ENCODE measurements around the gene RPL36. TPM values are rescaled to one million over a fixed set of nuclear protein-coding genes. Genes with fewer than 3 reads are reported as not detected.
A peak's percentile ranks its signal among the peaks of the same experiment; 100 is the strongest.

The RPL36 gene
- polyA plus RNA-seq, 2 of the 4 experiments (the other 2 are of a cell fraction) = 368 to 1,385 TPM

DNA sequence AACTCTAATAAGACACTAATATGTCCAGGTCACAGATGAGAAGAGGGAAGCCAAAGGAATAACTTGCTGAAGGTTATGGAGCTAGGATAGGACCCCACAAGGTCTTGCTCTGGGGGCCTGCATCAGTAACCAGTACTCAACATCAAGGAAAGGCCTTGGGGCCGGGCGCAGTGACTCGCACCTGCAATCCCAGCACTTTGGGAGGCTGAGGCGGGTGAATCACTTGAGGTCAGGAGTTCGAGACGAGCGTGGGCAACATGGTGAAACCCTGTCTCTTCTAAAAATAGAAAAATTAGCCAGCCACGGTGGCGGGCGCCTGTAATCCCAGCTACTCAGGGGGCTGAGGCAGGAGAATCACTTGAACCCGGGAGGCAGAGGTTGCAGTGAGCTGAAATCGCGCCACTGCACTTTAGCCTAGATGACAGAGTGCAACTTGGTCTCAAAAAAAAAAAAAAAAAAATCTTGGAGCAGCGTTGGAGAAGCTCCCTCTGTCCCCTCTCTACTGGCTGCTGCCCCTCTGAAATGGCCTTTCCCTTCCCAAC lies 28.0 kb downstream of the RPL36 start (continued):
- TF ChIP-seq ZNF302 (CRISPR knock-in tag; IDR thresholded peaks at IDR 0.05) (no peak), TP53 (CRISPR knock-in tag; IDR thresholded peaks at IDR 0.05) (no peak), GATA3 (IDR thresholded peaks at IDR 0.05; ENCODE audit: borderline replicate concordance) (no peak)

DNA sequence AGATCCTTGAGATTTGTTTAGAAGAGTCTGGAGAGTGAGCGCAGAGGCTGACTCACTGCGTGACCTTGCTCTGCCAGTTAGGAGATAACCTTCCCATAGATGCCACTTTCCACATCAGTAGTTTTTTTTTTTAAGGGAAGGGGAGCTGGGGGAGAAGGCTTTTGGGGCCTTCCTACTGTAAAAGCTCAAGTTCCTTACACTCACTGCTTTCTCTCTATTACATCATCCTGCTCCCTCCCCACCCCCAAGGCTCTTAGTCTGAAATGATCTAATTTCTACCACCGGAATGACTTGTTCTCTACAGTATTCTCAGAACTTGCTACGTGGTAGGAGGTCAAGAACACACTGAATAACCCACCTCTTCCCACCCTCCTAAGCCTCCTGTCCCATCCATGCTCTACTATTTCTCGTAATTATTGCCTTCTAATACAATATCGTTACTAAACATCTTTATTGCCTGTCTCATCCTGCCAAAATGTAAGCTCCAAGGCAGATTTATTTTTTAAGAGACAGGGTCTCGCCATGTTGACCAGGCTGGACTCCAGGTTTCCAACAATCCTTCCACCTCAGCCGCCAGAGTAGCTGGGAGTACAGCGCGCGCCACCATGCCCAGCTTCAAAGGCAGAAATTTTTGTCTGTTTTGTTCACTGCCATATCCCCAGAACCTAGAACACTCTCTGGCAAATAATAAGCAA lies 28.6 kb downstream of the RPL36 start:
- Histone ChIP-seq H3K4me3 (peak overlapping the region; percentile 100), H3K4me2 (peak overlapping the region; percentile 92), H3K9me3 (no peaks in the 10 kb centered on the region), H3K4me1 (peaks cover 11% of the 10 kb centered on the region; the same call in 2 of the 3 replicates), H3K27ac (peak overlapping the region; percentile 97 to 100)
- CTCF ChIA-PET = interaction anchor here (0.6 to 2.3 kb wide), 5 partner anchors 7 to 32 kb away, joined by 3 to 12 read pairs (median 4); no protein-coding TSS in a partner anchor
- DNase-seq (ENCODE audit: low read depth in 1 of 2, low spot score in 1 of 2) = peak in 1 of 2 experiments; percentile 46
- POLR2A ChIA-PET = interaction anchor here (0.6 to 3.7 kb wide), 5 partner anchors 14 to 83 kb away, joined by 3 to 45 read pairs (median 3); partner anchors contain the start of genes DUS3L and RPL36
- 29% methylated on average over 11 of the region's 11 CpGs for WGBS (ENCODE audit: missing lambda C conversion rate)
- FAIRE-seq = no peak
- ATAC-seq = no peak
- no peak for TF ChIP-seq TP53 (CRISPR knock-in tag; IDR thresholded peaks at IDR 0.05)
- TF ChIP-seq CEBPB (IDR thresholded peaks at IDR 0.05) = peak in 1 of 2 experiments; percentile 12; a peak in 1 of 4 replicates
- TF ChIP-seq, protein P1, sequence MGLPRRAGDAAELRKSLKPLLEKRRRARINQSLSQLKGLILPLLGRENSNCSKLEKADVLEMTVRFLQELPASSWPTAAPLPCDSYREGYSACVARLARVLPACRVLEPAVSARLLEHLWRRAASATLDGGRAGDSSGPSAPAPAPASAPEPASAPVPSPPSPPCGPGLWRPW (IDR thresholded peaks at IDR 0.05) = no peak
- TF ChIP-seq JUN (IDR thresholded peaks at IDR 0.05) = peak in 1 of 2 experiments; percentile 44; a peak in 2 of 5 replicates

DNA sequence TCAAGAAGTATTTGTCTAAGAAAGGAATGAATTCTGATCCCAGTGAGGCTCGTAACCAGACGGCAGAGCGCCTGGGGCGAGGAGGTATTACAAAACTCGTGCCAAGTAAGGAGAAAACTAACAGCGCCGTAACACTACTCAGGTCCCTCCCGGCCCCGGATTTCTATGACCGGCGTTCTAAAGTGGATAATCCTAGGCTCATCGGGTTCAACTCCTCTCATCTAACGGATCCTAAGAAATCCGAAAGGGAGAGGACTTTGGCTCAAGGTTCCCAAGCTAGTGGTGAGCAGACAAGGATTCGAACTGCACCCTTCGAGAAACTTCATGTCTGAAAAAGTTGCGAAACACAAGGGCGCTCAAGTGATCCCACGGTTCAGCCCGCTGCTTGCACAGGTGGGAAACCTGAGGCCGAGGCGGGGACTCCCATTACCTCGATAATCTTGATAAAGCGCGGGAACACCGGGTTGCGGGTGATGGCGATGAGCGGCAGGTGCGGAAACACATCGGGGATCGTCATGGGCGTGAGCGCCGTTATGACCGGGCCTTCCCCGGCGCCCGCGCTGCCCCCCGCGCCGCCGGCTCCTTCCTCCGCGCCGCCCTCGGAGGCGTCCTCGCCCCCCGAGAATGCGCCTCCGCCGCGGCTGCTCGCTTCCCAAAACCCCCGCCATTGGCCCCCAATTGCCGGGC lies 29.3 kb downstream of the RPL36 start:
- H3K27ac ChIP-seq = peak overlapping the region; percentile 97 to 100
- no peaks in the 10 kb centered on the region for H3K9me3 ChIP-seq
- POLR2A ChIA-PET = interaction anchor here (0.6 to 3.7 kb wide), 9 partner anchors 10 to 249 kb away, joined by 3 to 45 read pairs (median 3); partner anchors contain the start of genes DUS3L and RPL36
- peak overlapping the region; percentile 92 for H3K4me2 ChIP-seq
- 2% methylated on average over 31 of the region's 58 CpGs for WGBS (ENCODE audit: missing lambda C conversion rate)
- H3K4me3 ChIP-seq = peak overlapping the region; percentile 100
- DNase-seq (ENCODE audit: low read depth in 1 of 2, low spot score in 1 of 2) = no peak
- H3K4me1 ChIP-seq = peaks cover 11% of the 10 kb centered on the region; the same call in 2 of the 3 replicates
- peak; percentile 46 to 64; a peak in 3 of 4 replicates for TF ChIP-seq CEBPB (IDR thresholded peaks at IDR 0.05)
- TF ChIP-seq ZSCAN20 (CRISPR knock-in tag; IDR thresholded peaks at IDR 0.05) = no peak
- ATAC-seq = no peak; a peak in 1 of 6 replicates
- CTCF ChIA-PET = interaction anchor here (0.6 to 2.3 kb wide), 8 partner anchors 8 to 1090 kb away, joined by 3 to 12 read pairs (median 4); partner anchors contain the start of gene RPL36
- no peak for FAIRE-seq

DNA sequence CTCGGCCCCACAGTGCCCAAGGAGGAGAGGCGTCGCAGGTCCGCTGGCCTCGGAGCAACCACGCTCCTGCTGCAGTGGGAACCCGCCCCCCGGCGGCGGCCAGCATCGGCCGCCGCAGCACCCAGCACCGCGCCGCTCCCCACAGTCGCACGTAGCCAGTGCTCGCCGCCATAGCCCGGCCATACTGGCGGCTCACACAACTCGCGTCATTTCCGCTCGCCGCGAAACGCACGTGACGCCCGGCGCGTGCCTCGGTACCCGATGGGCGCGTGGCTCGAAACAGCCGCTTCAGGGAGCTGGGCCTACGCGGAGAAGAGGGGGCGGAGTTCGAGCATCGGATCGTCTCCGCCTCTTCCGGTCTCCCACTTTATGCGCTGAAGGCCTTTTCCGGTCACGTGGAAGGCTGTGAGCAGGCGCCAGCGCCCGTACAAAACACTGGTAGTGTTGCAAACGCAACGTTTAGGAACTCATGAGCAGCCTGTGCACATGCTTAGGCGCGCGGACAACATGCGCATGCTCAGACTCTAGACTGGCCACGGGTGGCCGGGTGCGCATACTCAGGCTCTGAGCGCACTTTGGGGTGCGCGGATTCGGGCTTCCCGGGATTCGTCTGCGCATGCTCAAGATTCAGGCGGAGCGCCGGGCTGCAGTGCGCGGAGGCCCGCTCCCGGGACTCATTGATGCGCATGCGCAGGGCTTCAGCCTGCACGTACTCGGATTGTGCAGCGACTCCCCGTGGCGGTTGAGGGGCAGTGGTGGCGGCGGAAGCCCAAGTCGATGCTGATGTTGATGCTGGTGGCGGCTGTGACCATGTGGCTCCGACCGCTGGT lies 30.1 kb downstream of the RPL36 start, which contains the start of the genes CATSPERD and LONP1:
TSS of gene CATSPERD (plus strand) at position 677 of the 830 bp plus-strand sequence. CDS start at position 778, 101 bp downstream.
TSS of gene LONP1 (minus strand) at position 186 of the 830 bp plus-strand sequence. CDS start at position 172, 14 bp downstream.
- POLR2A ChIA-PET = interaction anchor here (0.6 to 3.7 kb wide), 13 partner anchors 11 to 248 kb away, joined by 3 to 45 read pairs (median 3); partner anchors contain the start of genes DUS3L, RPL36 and SAFB2
- FAIRE-seq = no peak
- WGBS (ENCODE audit: missing lambda C conversion rate) = 0% methylated on average over 27 of the region's 90 CpGs
- DNase-seq (ENCODE audit: low read depth in 1 of 2, low spot score in 1 of 2) = peak; percentile 94 to 98
- Histone ChIP-seq H3K27ac (peak within 1 kb of the TSS; percentile 97 to 100), H3K9me3 (no peaks in the 10 kb centered on the region), H3K4me2 (peak within 1 kb of the TSS; percentile 92), H3K4me1 (peaks cover 11% of the 10 kb centered on the region; the same call in 2 of the 3 replicates), H3K4me3 (peak within 1 kb of the TSS; percentile 100)
- peak; percentile 92 to 94 for ATAC-seq
- CTCF ChIA-PET = interaction anchor here (0.6 to 2.3 kb wide), 11 partner anchors 8 to 1089 kb away, joined by 3 to 12 read pairs (median 4); partner anchors contain the start of gene RPL36
- TF ChIP-seq HDAC2 (IDR thresholded peaks at IDR 0.05) (no peak), CBX8 (IDR thresholded peaks at IDR 0.05) (no peak), PHF8 (IDR thresholded peaks at IDR 0.05; ENCODE audit: borderline replicate concordance, low read depth) (peak; percentile 86; the same call in 1 of the 2 replicates), HOXB13 (CRISPR knock-in tag; IDR thresholded peaks at IDR 0.05; ENCODE audit: low read depth) (no peak), JUN (IDR thresholded peaks at IDR 0.05) (peak; percentile 61 to 79; a peak in 3 of 5 replicates), SMC3 (IDR thresholded peaks at IDR 0.05) (0 out of 3 replicates have a peak, but pooled peaks have one; percentile 13), POLR2A (IDR thresholded peaks at IDR 0.05; ENCODE audit: low read length) (peak; percentile 61), BHLHE40 (IDR thresholded peaks at IDR 0.05; ENCODE audit: low read depth, low read length) (peak; percentile 97), KDM5A (IDR thresholded peaks at IDR 0.05) (peak; percentile 97), MYC (IDR thresholded peaks at IDR 0.05; ENCODE audit: borderline replicate concordance, low read length) (peak; percentile 93), RARB (CRISPR knock-in tag; IDR thresholded peaks at IDR 0.05) (no peak), NPAS2 (CRISPR knock-in tag; IDR thresholded peaks at IDR 0.05; ENCODE audit: borderline replicate concordance) (peak; percentile 70), EHMT2 (IDR thresholded peaks at IDR 0.05; ENCODE audit: low read depth) (no peak)
- TF ChIP-seq, protein P2, sequence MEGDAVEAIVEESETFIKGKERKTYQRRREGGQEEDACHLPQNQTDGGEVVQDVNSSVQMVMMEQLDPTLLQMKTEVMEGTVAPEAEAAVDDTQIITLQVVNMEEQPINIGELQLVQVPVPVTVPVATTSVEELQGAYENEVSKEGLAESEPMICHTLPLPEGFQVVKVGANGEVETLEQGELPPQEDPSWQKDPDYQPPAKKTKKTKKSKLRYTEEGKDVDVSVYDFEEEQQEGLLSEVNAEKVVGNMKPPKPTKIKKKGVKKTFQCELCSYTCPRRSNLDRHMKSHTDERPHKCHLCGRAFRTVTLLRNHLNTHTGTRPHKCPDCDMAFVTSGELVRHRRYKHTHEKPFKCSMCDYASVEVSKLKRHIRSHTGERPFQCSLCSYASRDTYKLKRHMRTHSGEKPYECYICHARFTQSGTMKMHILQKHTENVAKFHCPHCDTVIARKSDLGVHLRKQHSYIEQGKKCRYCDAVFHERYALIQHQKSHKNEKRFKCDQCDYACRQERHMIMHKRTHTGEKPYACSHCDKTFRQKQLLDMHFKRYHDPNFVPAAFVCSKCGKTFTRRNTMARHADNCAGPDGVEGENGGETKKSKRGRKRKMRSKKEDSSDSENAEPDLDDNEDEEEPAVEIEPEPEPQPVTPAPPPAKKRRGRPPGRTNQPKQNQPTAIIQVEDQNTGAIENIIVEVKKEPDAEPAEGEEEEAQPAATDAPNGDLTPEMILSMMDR (IDR thresholded peaks at IDR 0.05) = peak; percentile 69
- TF ChIP-seq, protein P3, sequence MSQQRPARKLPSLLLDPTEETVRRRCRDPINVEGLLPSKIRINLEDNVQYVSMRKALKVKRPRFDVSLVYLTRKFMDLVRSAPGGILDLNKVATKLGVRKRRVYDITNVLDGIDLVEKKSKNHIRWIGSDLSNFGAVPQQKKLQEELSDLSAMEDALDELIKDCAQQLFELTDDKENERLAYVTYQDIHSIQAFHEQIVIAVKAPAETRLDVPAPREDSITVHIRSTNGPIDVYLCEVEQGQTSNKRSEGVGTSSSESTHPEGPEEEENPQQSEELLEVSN (IDR thresholded peaks at IDR 0.05; ENCODE audit: borderline replicate concordance, low read depth) = peak; percentile 75
- TF ChIP-seq, protein P4, sequence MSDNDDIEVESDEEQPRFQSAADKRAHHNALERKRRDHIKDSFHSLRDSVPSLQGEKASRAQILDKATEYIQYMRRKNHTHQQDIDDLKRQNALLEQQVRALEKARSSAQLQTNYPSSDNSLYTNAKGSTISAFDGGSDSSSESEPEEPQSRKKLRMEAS (IDR thresholded peaks at IDR 0.05) = peak; percentile 98
- TF ChIP-seq, protein P5, sequence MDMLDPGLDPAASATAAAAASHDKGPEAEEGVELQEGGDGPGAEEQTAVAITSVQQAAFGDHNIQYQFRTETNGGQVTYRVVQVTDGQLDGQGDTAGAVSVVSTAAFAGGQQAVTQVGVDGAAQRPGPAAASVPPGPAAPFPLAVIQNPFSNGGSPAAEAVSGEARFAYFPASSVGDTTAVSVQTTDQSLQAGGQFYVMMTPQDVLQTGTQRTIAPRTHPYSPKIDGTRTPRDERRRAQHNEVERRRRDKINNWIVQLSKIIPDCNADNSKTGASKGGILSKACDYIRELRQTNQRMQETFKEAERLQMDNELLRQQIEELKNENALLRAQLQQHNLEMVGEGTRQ (IDR thresholded peaks at IDR 0.05) = peak; percentile 98
